WTC11 (cell line): ENCODE measurements around the gene GTF2F1. TPM values are rescaled to one million over a fixed set of nuclear protein-coding genes. Genes with fewer than 3 reads are reported as not detected.

Source experiments
- ATAC-seq: fragments of 200-7000 bp; cut with Tn5 transposase; 2 replicates; pipeline ENCODE4 v1.10.0; 2021; ENCODE audit warnings: mild to moderate bottlenecking, moderate library complexity
- CTCF ChIA-PET: fragments of 300-600 bp; sonication (Branson Sonifier 250); formaldehyde crosslinking; loops from one replicate; lab custom pipeline; 2021; ENCODE audit warnings: antibody characterized with exemption; lab: Charles Lee
- POLR2A ChIA-PET: fragments of 350-600 bp; sonication (Branson Sonifier 250); formaldehyde crosslinking; loops from one replicate; lab custom pipeline; 2021; ENCODE audit warnings: antibody characterized with exemption; lab: Charles Lee
- DNase-seq: peaks from one replicate; pipeline ENCODE4 v3.0.0; 2021; ENCODE audit warnings: low spot score
- H3K27ac Mint-ChIP-seq: 2 replicates; pipeline ENCODE4 v1.8.0; 2021; ENCODE audit warnings: mixed read lengths
- H3K27me3 Mint-ChIP-seq: 2 replicates; pipeline ENCODE4 v1.8.0; 2021; ENCODE audit warnings: low read depth, mild to moderate bottlenecking, moderate library complexity, mixed read lengths
- H3K36me3 Mint-ChIP-seq: 2 replicates; pipeline ENCODE4 v1.8.0; 2021; ENCODE audit warnings: mixed read lengths
- H3K4me1 Mint-ChIP-seq: 2 replicates; pipeline ENCODE4 v1.8.0; 2022; ENCODE audit warnings: mixed read lengths
- H3K4me3 Mint-ChIP-seq: 2 replicates; pipeline ENCODE4 v1.8.0; 2021; ENCODE audit warnings: mild to moderate bottlenecking, moderate library complexity, mixed read lengths
- H3K9me3 Mint-ChIP-seq: 2 replicates; pipeline ENCODE4 v1.8.0; 2021; ENCODE audit warnings: mixed read lengths
- CBFB ChIP-seq: sonication (generic); formaldehyde crosslinking; IDR thresholded peaks from 2 replicates; pipeline ENCODE4 v1.8.1; 2022; ENCODE audit warnings: mild to moderate bottlenecking, low read depth, missing genetic modification reagents
- CREB1 ChIP-seq: sonication (generic); formaldehyde crosslinking; IDR thresholded peaks from 2 replicates; pipeline ENCODE4 v1.8.0; 2023; ENCODE audit warnings: mild to moderate bottlenecking, missing genetic modification reagents
- ELF4 ChIP-seq: sonication (generic); formaldehyde crosslinking; IDR thresholded peaks from 2 replicates; pipeline ENCODE4 v1.8.1; 2022; ENCODE audit warnings: low read depth, mild to moderate bottlenecking, moderate library complexity, missing genetic modification reagents
- FOXK1 ChIP-seq: sonication (generic); formaldehyde crosslinking; IDR thresholded peaks from 2 replicates; pipeline ENCODE4 v1.8.0; 2022; ENCODE audit warnings: mild to moderate bottlenecking, moderate library complexity, missing genetic modification reagents
- JAZF1 ChIP-seq: fragments of 250-450 bp; sonication (Bioruptor Pico); IDR thresholded peaks from 2 replicates; pipeline ENCODE4 v1.9.0; 2021; ENCODE audit warnings: moderate library complexity, mild to moderate bottlenecking, inconsistent platforms
- NFYB ChIP-seq: sonication (generic); formaldehyde crosslinking; conservative IDR thresholded peaks from 2 replicates; pipeline ENCODE4 v1.8.0; 2022; ENCODE audit warnings: low read depth, missing genetic modification reagents
- PRRX2 ChIP-seq: fragments of 250-450 bp; sonication (Bioruptor Pico); IDR thresholded peaks from 2 replicates; pipeline ENCODE4 v1.8.0; 2021; ENCODE audit warnings: mild to moderate bottlenecking
- SMAD3 ChIP-seq: sonication (generic); formaldehyde crosslinking; IDR thresholded peaks from 2 replicates; pipeline ENCODE4 v1.8.0; 2022; ENCODE audit warnings: missing genetic modification reagents, mild to moderate bottlenecking, borderline replicate concordance
- SP1 ChIP-seq: sonication (generic); formaldehyde crosslinking; conservative IDR thresholded peaks from 2 replicates; pipeline ENCODE4 v1.8.1; 2022; ENCODE audit warnings: missing genetic modification reagents
- TCF7 ChIP-seq: sonication (generic); formaldehyde crosslinking; IDR thresholded peaks from 2 replicates; pipeline ENCODE4 v1.8.0; 2022; ENCODE audit warnings: mild to moderate bottlenecking, low read depth, missing genetic modification reagents, moderate library complexity
- TEAD1 ChIP-seq: sonication (generic); formaldehyde crosslinking; IDR thresholded peaks from 2 replicates; pipeline ENCODE4 v1.8.0; 2022; ENCODE audit warnings: mild to moderate bottlenecking, missing genetic modification reagents
- ZNF121 ChIP-seq: sonication (generic); formaldehyde crosslinking; IDR thresholded peaks from 2 replicates; pipeline ENCODE4 v1.8.0; 2023; ENCODE audit warnings: missing genetic modification reagents
- ZNF232 ChIP-seq: sonication (generic); formaldehyde crosslinking; IDR thresholded peaks from 2 replicates; pipeline ENCODE4 v1.8.0; 2022; ENCODE audit warnings: mild to moderate bottlenecking, missing genetic modification reagents
- ZNF416 ChIP-seq: fragments of 250-450 bp; sonication (Bioruptor Pico); IDR thresholded peaks from 2 replicates; pipeline ENCODE4 v1.9.0; 2021; ENCODE audit warnings: mild to moderate bottlenecking, inconsistent platforms
- total RNA-seq: library from RNA; stranded (reverse); gene quantifications from 3 replicates; pipeline ENCODE4 v1.2.3, GENCODE V29; 2021
- TF ChIP-seq, protein P1 (sequence below): sonication (generic); formaldehyde crosslinking; conservative IDR thresholded peaks from 2 replicates; pipeline ENCODE4 v1.8.1; 2022; ENCODE audit warnings: mild to moderate bottlenecking, missing genetic modification reagents
- TF ChIP-seq, protein P2 (sequence below): fragments of 200-600 bp; IDR thresholded peaks from 2 replicates; pipeline ENCODE4 v1.8.0; 2022; ENCODE audit warnings: antibody characterized with exemption
- TF ChIP-seq, protein P3 (sequence below): sonication (generic); formaldehyde crosslinking; IDR thresholded peaks from 2 replicates; pipeline ENCODE4 v1.8.0; 2022; ENCODE audit warnings: mild to moderate bottlenecking, missing genetic modification reagents
- TF ChIP-seq, protein P4 (sequence below): sonication (generic); formaldehyde crosslinking; IDR thresholded peaks from 2 replicates; pipeline ENCODE4 v1.8.0; 2022; ENCODE audit warnings: mild to moderate bottlenecking, missing genetic modification reagents
- TF ChIP-seq, protein P5 (sequence below): sonication (generic); formaldehyde crosslinking; IDR thresholded peaks from 2 replicates; pipeline ENCODE4 v1.8.0; 2023; ENCODE audit warnings: mild to moderate bottlenecking, missing genetic modification reagents

The GTF2F1 gene
- total RNA-seq, 1 experiment from 2014 or later: 62.4 TPM

GRCh38 chr19:6393983-6394412 lies 1.0 kb upstream of the GTF2F1 start:
- DNase-seq (no peak), ATAC-seq (no peak; the same call in 1 of the 2 replicates)
- CTCF ChIA-PET: interaction anchor here (0.7 to 2.0 kb wide), 5 partner anchors 18 to 176 kb away, joined by 3 to 7 read pairs (median 5); partner anchors contain the start of gene ALKBH7
- H3K27me3 Mint-ChIP-seq: no peaks in the 10 kb centered on the region
- H3K4me3 Mint-ChIP-seq: peak overlapping the region; percentile 94
- POLR2A ChIA-PET: interaction anchor here (1.2 to 1.7 kb wide), 5 partner anchors 17 to 33 kb away, joined by 4 to 8 read pairs (median 6); partner anchors contain the start of genes ALKBH7, CLPP and KHSRP
- no peaks in the 10 kb centered on the region for H3K9me3 Mint-ChIP-seq
- peak overlapping the region; percentile 96 for H3K27ac Mint-ChIP-seq
- TF ChIP-seq CREB1 (CRISPR knock-in tag) (no peak), PRRX2 (no peak), TCF7 (CRISPR knock-in tag) (no peak), SP1 (CRISPR knock-in tag) (0 out of 2 replicates have a peak, but pooled peaks have one; percentile 17), ZNF232 (CRISPR knock-in tag) (0 out of 2 replicates have a peak, but pooled peaks have one; percentile 18), ZNF121 (0 out of 2 replicates have a peak, but pooled peaks have one; percentile 11), SMAD3 (CRISPR knock-in tag) (no peak)
- TF ChIP-seq, protein P1, sequence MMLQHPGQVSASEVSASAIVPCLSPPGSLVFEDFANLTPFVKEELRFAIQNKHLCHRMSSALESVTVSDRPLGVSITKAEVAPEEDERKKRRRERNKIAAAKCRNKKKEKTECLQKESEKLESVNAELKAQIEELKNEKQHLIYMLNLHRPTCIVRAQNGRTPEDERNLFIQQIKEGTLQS (CRISPR knock-in tag): no peak
- TF ChIP-seq, protein P2, sequence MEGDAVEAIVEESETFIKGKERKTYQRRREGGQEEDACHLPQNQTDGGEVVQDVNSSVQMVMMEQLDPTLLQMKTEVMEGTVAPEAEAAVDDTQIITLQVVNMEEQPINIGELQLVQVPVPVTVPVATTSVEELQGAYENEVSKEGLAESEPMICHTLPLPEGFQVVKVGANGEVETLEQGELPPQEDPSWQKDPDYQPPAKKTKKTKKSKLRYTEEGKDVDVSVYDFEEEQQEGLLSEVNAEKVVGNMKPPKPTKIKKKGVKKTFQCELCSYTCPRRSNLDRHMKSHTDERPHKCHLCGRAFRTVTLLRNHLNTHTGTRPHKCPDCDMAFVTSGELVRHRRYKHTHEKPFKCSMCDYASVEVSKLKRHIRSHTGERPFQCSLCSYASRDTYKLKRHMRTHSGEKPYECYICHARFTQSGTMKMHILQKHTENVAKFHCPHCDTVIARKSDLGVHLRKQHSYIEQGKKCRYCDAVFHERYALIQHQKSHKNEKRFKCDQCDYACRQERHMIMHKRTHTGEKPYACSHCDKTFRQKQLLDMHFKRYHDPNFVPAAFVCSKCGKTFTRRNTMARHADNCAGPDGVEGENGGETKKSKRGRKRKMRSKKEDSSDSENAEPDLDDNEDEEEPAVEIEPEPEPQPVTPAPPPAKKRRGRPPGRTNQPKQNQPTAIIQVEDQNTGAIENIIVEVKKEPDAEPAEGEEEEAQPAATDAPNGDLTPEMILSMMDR: no peak
- peaks cover 22% of the 10 kb centered on the region for H3K4me1 Mint-ChIP-seq
- peaks cover 7% of the 10 kb centered on the region for H3K36me3 Mint-ChIP-seq

GRCh38 chr19:6392221-6393073 lies 517 bp downstream of the GTF2F1 start:
- Mint-ChIP-seq H3K4me1 (peaks cover 22% of the 10 kb centered on the region), H3K27ac (peak overlapping the region; percentile 80), H3K4me3 (peak overlapping the region; percentile 94), H3K27me3 (no peaks in the 10 kb centered on the region), H3K9me3 (no peaks in the 10 kb centered on the region), H3K36me3 (peaks cover 16% of the 10 kb centered on the region)
- POLR2A ChIA-PET: interaction anchor here (1.5 to 1.7 kb wide), 2 partner anchors 32 kb away, joined by 4 to 6 read pairs; partner anchors contain the start of genes CLPP and KHSRP
- ATAC-seq: no peak; the same call in 1 of the 2 replicates
- CTCF ChIA-PET: interaction anchor here (1.2 to 2.0 kb wide), 4 partner anchors 11 to 25 kb away, joined by 3 to 7 read pairs (median 4); no protein-coding TSS in a partner anchor
- TF ChIP-seq, protein P3, sequence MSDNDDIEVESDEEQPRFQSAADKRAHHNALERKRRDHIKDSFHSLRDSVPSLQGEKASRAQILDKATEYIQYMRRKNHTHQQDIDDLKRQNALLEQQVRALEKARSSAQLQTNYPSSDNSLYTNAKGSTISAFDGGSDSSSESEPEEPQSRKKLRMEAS: 0 out of 2 replicates have a peak, but pooled peaks have one; percentile 12
- 0 out of 2 replicates have a peak, but pooled peaks have one; percentile 19 for TF ChIP-seq TEAD1 (CRISPR knock-in tag)
- 0 out of 2 replicates have a peak, but pooled peaks have one; percentile 5 for TF ChIP-seq NFYB (CRISPR knock-in tag)
- no peak for TF ChIP-seq CBFB
- no peak for TF ChIP-seq ZNF416 (CRISPR knock-in tag)
- TF ChIP-seq, protein P4, sequence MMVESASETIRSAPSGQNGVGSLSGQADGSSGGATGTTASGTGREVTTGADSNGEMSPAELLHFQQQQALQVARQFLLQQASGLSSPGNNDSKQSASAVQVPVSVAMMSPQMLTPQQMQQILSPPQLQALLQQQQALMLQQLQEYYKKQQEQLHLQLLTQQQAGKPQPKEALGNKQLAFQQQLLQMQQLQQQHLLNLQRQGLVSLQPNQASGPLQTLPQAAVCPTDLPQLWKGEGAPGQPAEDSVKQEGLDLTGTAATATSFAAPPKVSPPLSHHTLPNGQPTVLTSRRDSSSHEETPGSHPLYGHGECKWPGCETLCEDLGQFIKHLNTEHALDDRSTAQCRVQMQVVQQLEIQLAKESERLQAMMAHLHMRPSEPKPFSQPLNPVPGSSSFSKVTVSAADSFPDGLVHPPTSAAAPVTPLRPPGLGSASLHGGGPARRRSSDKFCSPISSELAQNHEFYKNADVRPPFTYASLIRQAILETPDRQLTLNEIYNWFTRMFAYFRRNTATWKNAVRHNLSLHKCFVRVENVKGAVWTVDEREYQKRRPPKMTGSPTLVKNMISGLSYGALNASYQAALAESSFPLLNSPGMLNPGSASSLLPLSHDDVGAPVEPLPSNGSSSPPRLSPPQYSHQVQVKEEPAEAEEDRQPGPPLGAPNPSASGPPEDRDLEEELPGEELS (CRISPR knock-in tag): peak; percentile 26; the same call in 1 of the 2 replicates
- no peak for DNase-seq

- Mint-ChIP-seq H3K27me3 (no peaks in the 10 kb centered on the region), H3K27ac (no peak overlapping the region), H3K36me3 (peaks cover 46% of the 10 kb centered on the region), H3K4me1 (peaks cover 8% of the 10 kb centered on the region), H3K9me3 (no peaks in the 10 kb centered on the region), H3K4me3 (no peak overlapping the region)
- POLR2A ChIA-PET: no interaction called here
- DNase-seq (no peak), ATAC-seq (no peak)
- CTCF ChIA-PET: no interaction called here
- TF ChIP-seq FOXK1 (CRISPR knock-in tag) (no peak), ELF4 (CRISPR knock-in tag) (no peak), JAZF1 (CRISPR knock-in tag) (no peak)
- TF ChIP-seq, protein P5, sequence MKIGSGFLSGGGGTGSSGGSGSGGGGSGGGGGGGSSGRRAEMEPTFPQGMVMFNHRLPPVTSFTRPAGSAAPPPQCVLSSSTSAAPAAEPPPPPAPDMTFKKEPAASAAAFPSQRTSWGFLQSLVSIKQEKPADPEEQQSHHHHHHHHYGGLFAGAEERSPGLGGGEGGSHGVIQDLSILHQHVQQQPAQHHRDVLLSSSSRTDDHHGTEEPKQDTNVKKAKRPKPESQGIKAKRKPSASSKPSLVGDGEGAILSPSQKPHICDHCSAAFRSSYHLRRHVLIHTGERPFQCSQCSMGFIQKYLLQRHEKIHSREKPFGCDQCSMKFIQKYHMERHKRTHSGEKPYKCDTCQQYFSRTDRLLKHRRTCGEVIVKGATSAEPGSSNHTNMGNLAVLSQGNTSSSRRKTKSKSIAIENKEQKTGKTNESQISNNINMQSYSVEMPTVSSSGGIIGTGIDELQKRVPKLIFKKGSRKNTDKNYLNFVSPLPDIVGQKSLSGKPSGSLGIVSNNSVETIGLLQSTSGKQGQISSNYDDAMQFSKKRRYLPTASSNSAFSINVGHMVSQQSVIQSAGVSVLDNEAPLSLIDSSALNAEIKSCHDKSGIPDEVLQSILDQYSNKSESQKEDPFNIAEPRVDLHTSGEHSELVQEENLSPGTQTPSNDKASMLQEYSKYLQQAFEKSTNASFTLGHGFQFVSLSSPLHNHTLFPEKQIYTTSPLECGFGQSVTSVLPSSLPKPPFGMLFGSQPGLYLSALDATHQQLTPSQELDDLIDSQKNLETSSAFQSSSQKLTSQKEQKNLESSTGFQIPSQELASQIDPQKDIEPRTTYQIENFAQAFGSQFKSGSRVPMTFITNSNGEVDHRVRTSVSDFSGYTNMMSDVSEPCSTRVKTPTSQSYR (CRISPR knock-in tag): no peak
Observed at GRCh38 chr19:6387372-6387771, 5.6 kb downstream of the GTF2F1 start.
